Fibroblast of lung (primary cell): Measurements from ENCODE around the gene CCDC154.

Source experiments
- CTCF ChIP-seq, 2 donors: IDR thresholded peaks in 1 of 2; conservative IDR thresholded peaks in 1 of 2; 1 replicate in 1 of 2; 2 replicates in 1 of 2; pipeline ENCODE4 v1.5.1; 2011 to 2012; ENCODE audit warnings: low read length in 2 of 2, control low read depth in 1 of 2, inconsistent platforms in 1 of 2, low read depth in 1 of 2, mild to moderate bottlenecking in 1 of 2
- EZH2 ChIP-seq: IDR thresholded peaks from 2 replicates; pipeline ENCODE4 v1.5.1; 2012; ENCODE audit warnings: low read length, control low read depth, mild to moderate bottlenecking; ENCODE audit errors: missing control alignments

GRCh38 chr16:1432388-1433262, 11.7 kb downstream of the CCDC154 start:
- no peak for TF ChIP-seq CTCF (conservative IDR thresholded peaks at IDR 0.05 in 1 of 2, IDR thresholded peaks at IDR 0.05 in 1 of 2; ENCODE audit: low read depth in 1 of 2, low read length in 2 of 2)
- TF ChIP-seq EZH2, result no peak
